HG03060 (cell line): ENCODE results near the gene MAP1B.

Experiments
- ATAC-seq: cut with Tn5 transposase; IDR thresholded peaks from one replicate; pipeline ENCODE4 v1.9.1; 2021; ENCODE audit warnings: low read depth, moderate number of reproducible peaks; ENCODE audit not compliant: unreplicated experiment

Gene MAP1B

GRCh38 chr5:72129725-72130124 is 22.4 kb downstream of the MAP1B start:
- ATAC-seq: no peak

- ATAC-seq: no peak
Measured at GRCh38 chr5:72130351-72130761, 23.1 kb downstream of the MAP1B start.

DNA sequence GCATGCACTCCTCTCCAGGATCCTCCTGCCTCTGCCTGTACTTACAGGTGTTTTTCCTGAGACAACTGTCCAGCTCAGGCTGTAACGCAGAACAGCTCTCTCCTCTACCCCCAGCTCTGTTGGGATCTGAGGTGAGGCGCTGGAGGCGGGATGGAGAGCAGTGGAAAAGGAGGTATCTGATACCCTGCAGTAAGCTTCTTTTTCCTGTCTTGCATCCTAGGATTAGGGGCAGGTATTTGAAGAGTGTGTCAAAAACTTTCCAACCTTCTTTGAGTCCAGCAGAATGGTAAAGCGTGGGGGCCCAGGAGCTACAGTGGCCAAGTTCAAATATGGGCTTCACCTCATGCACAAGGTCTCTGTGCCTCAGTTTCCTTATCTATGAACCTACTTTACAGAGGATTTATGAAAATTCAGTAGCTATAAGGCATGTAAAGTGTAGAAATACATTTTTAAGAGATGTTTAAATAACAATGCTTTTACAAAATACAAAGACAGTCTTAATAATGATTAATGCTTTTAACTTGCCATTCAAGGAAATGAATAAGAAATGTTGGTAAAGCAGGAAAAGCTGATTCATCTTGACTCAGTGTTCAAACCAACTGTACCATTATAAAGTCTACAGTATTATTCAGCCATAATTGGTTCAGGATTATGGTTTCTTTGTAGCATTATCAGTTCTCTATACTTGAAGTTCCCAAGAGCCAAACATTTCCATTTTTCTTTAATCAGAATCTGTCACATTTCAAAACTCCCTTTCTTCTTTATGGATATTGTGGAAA is 26.1 kb downstream of the MAP1B start:
- ATAC-seq: no peak

DNA sequence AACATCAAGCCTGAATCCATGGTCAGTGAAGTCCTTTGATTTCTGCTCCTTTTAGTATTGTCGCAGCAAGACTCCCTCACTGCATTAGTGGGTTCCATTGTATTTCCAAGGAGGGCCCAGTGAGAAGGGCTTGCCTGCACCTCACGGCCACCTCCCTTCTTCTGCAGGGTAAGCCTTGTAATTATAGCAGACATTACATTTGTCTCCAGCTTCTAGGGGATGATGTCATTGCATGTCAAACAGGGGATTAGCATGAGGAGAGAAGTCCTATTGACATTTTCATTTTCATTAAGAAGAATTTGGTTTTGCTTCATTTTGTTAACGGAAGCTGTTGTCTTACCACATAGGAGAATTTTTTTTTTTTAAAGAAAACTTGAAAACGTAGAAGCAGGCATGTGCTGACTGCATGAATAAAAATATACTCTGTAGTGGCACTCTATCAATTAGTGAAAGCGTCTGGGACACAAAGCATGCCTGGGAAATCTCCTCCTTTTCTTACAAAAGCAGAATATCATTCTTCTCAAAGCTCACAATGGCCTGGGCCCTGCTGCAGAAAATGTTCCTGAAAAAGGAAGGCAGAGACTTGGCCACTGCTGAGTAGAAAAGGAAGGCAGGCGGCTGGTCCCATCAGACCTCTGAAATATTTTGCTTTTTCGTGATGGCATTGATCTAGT is 27.1 kb downstream of the MAP1B start:
- ATAC-seq: no peak

- ATAC-seq: no peak
Measured at GRCh38 chr5:72137826-72138409, 30.6 kb downstream of the MAP1B start.

DNA sequence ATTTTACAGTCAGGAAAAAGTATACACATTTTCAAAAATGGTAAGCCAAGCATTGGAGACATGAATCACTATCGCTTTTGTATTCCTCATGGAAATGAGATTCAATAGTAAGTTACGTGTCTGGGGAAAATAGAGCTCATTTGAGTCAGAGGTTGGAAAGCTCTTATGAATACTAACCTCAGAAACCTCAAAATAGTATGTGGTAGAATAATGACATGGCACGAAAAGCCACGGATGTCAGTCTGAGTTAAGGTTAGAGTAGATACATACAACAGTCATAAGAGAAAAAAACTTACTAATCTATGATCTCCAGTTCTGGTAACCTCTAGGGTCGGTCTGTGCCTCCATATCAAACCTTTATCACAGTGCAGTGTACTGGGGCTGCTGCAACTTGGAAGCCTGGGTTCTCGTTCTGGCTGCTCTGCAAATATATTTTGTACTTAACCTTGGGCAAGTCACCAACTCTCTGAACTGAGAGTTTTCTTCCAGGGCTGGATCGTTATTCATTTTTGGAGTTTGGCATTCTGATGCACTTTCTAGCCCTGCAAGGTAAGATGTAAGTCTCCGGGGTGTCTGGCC is 31.8 kb downstream of the MAP1B start:
- ATAC-seq: no peak

- ATAC-seq: no peak
Measured at GRCh38 chr5:72140711-72141110, 33.4 kb downstream of the MAP1B start.

- no peak for ATAC-seq
Measured at GRCh38 chr5:72141440-72142355, 34.4 kb downstream of the MAP1B start.

DNA sequence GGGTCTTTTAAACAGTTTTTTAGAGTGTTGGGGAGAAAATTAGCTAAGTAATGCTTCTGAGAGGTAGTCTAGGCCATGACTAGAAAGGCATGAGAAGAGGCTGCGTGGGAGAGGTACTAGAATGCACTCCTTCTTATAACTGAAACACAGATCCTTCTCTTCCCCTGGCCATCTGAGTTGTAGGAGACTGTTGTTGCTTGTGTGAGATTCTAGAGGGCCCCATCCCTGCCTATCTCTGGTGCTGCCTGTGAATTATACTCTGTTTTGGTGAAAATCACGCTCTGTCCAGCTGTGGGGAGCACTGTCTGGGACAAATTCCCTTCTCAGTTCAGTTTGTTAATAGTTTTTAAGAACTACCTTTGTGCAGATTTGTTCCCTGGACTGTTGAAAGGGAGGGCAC is 37.5 kb downstream of the MAP1B start:
- ATAC-seq: no peak

DNA sequence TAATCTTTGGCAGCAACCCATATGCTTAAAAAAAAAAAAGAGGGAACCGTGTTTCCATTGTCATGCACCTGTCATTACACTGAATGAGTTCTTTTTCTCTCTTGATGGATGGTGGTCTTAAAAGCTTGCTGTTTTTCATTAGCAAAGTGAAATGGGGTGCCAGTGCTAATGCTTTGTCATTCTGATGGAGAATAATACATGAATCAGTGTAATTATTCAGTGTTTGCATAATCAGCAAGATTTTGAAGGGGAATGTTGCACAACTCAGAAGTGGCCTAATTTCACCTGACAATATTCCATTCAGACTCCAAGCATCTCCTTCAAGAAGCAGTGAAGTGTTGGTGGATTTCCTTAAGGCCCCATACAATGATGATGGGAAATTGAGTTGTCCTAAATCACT is 38.1 kb downstream of the MAP1B start:
- ATAC-seq: no peak

GRCh38 chr5:72146056-72146455 is 38.8 kb downstream of the MAP1B start:
- no peak for ATAC-seq

GRCh38 chr5:72147569-72147968 is 40.3 kb downstream of the MAP1B start:
- no peak for ATAC-seq

- no peak for ATAC-seq
Measured at GRCh38 chr5:72149742-72150141, 42.5 kb downstream of the MAP1B start.

- no peak for ATAC-seq
Measured at GRCh38 chr5:72151169-72151568, 43.9 kb downstream of the MAP1B start.

DNA sequence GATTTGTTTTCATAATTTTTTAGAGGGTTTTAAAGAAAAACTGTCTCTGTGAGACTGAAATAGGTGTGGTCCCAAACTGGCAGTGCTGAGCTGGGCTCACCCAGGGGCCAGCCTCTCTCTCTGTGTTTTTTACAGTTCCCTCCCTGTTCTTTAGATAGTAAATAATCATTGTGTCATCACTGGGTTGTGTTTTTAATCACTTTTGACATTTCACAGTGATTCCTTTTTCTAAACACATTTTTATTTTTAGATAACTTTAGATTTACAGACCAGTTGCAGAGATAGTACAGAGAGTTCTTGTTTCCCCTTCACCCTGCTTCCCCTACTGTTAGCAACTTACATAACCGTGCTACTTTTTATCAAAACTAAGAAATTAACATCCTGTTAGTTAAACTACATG is 44.4 kb downstream of the MAP1B start:
- no peak for ATAC-seq

DNA sequence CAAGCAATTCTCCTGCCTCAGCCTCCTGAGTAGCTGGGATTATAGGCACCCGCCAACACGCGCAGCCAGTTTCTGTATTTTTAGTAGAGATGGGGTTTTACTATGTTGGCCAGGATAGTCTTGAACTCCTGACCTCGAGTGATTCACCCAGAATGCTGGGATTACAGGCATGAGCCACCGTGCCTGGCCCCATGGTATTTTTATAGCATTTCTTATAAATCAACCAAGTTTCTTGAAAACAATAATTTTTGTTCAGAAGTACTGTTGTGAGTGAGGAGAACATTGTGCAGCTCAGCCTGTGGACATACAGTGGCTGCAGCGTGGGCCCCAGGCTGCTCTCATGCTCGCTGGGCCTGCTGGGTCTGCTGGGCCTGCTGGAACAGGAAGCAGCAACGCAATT is 45.3 kb downstream of the MAP1B start:
- ATAC-seq: no peak

GRCh38 chr5:72153551-72153950 is 46.3 kb downstream of the MAP1B start:
- ATAC-seq: no peak

GRCh38 chr5:72154076-72154756 is 46.9 kb downstream of the MAP1B start:
- ATAC-seq: no peak

- ATAC-seq: no peak
Measured at GRCh38 chr5:72156946-72157624, 49.8 kb downstream of the MAP1B start.
